GM21737 (cell line): ENCODE results near the gene WDFY4.

ENCODE experiments used
- ATAC-seq: cut with Tn5 transposase; IDR thresholded peaks from one replicate; pipeline ENCODE4 v1.9.1; 2021; ENCODE audit warnings: mild to moderate bottlenecking, moderate library complexity; ENCODE audit not compliant: unreplicated experiment

WDFY4 gene

GRCh38 chr10:48655411-48656240 is 29.0 kb upstream of the WDFY4 start:
- ATAC-seq, result peak; percentile 1

- ATAC-seq, result peak; percentile 81
Measured at GRCh38 chr10:48656241-48656913, 28.3 kb upstream of the WDFY4 start.

GRCh38 chr10:48656914-48657305 is 27.8 kb upstream of the WDFY4 start:
- ATAC-seq, result no peak

GRCh38 chr10:48657416-48657815 is 27.3 kb upstream of the WDFY4 start:
- no peak for ATAC-seq

- ATAC-seq, result no peak
Measured at GRCh38 chr10:48658243-48658974, 26.3 kb upstream of the WDFY4 start.

GRCh38 chr10:48658975-48659269 is 25.8 kb upstream of the WDFY4 start:
- ATAC-seq, result no peak

GRCh38 chr10:48659790-48660189 is 24.9 kb upstream of the WDFY4 start:
- ATAC-seq, result no peak

GRCh38 chr10:48661441-48661840 is 23.2 kb upstream of the WDFY4 start:
- no peak for ATAC-seq

- ATAC-seq, result peak; percentile 32
Measured at GRCh38 chr10:48667960-48668590, 16.6 kb upstream of the WDFY4 start.

- peak; percentile 60 for ATAC-seq
Measured at GRCh38 chr10:48670978-48671913, 13.4 kb upstream of the WDFY4 start.

GRCh38 chr10:48671914-48672595 is 12.6 kb upstream of the WDFY4 start:
- ATAC-seq, result peak; percentile 44

GRCh38 chr10:48672596-48673265 is 11.9 kb upstream of the WDFY4 start:
- peak; percentile 19 for ATAC-seq

- ATAC-seq, result no peak
Measured at GRCh38 chr10:48677625-48678024, 7.0 kb upstream of the WDFY4 start.

GRCh38 chr10:48678041-48678440 is 6.6 kb upstream of the WDFY4 start:
- no peak for ATAC-seq

- no peak for ATAC-seq
Measured at GRCh38 chr10:48681740-48682139, 2.9 kb upstream of the WDFY4 start.

GRCh38 chr10:48682265-48682664 is 2.4 kb upstream of the WDFY4 start:
- no peak for ATAC-seq

- no peak for ATAC-seq
Measured at GRCh38 chr10:48683424-48683823, 1.2 kb upstream of the WDFY4 start.

- ATAC-seq, result no peak
Measured at GRCh38 chr10:48683868-48684267, 805 bp upstream of the WDFY4 start.

- ATAC-seq, result no peak
Measured at GRCh38 chr10:48684463-48684791, 246 bp upstream of the WDFY4 start.
